NB4 (cell line): Measurements from ENCODE around the gene MSI2.

Source experiments
- POLR2A ChIP-seq: IDR thresholded peaks from 2 replicates; pipeline ENCODE4 v1.6.1; 2011; ENCODE audit warnings: mild to moderate bottlenecking; ENCODE audit not compliant: insufficient read length; ENCODE audit errors: extremely low read depth
- TF ChIP-seq, protein P1 (sequence below): IDR thresholded peaks from one replicate; pipeline ENCODE4 v1.5.1; 2012; ENCODE audit warnings: low read depth, low read length

DNA sequence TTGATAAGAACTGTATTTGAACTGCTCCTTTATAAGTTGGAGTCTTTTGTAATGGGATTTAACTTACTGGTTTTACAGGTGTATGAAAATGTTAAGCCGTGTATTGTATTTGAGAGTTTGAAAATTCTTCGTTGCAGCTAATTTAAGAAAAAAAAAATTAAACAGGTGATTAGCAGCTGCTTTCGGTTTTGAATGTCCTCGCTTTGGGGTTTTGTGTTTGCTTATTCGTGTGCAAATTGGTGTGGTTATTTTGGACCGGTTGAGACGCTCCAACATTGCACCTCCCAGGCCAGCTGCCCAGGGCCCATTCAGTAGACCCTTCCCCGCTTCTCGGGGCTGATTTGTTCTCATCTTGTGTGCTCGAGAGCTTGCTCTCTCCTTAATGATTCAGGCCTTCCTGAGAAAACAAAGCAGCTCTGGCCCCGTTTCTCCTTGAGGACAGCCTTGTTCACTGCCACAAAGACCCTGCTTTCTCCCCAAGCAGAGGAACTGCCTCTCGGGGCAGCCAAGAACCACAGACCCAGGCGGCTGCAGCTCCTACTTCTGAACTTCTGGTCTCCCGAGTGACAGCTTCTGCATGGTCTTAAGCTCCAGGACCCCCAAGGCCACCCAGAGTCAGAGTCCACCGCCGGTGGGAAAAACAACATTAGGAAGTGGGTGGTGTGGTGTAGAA, 100.5 kb downstream of the MSI2 start:
- TF ChIP-seq, protein P1, sequence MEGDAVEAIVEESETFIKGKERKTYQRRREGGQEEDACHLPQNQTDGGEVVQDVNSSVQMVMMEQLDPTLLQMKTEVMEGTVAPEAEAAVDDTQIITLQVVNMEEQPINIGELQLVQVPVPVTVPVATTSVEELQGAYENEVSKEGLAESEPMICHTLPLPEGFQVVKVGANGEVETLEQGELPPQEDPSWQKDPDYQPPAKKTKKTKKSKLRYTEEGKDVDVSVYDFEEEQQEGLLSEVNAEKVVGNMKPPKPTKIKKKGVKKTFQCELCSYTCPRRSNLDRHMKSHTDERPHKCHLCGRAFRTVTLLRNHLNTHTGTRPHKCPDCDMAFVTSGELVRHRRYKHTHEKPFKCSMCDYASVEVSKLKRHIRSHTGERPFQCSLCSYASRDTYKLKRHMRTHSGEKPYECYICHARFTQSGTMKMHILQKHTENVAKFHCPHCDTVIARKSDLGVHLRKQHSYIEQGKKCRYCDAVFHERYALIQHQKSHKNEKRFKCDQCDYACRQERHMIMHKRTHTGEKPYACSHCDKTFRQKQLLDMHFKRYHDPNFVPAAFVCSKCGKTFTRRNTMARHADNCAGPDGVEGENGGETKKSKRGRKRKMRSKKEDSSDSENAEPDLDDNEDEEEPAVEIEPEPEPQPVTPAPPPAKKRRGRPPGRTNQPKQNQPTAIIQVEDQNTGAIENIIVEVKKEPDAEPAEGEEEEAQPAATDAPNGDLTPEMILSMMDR: no peak
- TF ChIP-seq POLR2A: no peak
